Spinal cord (tissue), 4 donors: ENCODE measurements around the gene BBS7. TPM values are rescaled to one million over a fixed set of nuclear protein-coding genes. Genes with fewer than 3 reads are reported as not detected.

Experiments
- polyA plus RNA-seq, 2 donors: library from polyadenylated mRNA; unstranded; fragments of 120-200 nt; gene quantifications; one replicate each; pipeline ENCODE4 v1.2.1, GENCODE V29; 2013; ENCODE audit not compliant: insufficient read length in 2 of 2
- total RNA-seq, 2 donors: library from RNA; depleted of rRNA in 1 of 2; stranded (reverse); fragments of 120-200 nt in 1 of 2; fragments of >200 nt in 1 of 2; gene quantifications; one replicate each; pipeline versions ENCODE4 v1.2.3 to v1.2.4, GENCODE V29; 2013 to 2014

The BBS7 gene
- total and polyA plus RNA-seq, 4 donors: 24.9 to 48.0 (median 31.5) TPM

Other genes with a start within 250 kb of the BBS7 start
- 100 to 1,000 TPM; 217 to 348 TPM for gene ANXA5, start 173.5 kb downstream of the BBS7 start, total RNA-seq
- 100 to 1,000 TPM; 356 to 385 TPM for gene ANXA5, start 173.5 kb downstream of the BBS7 start, polyA plus RNA-seq
- 1 to 10 TPM in 1 of 2 donors, under 1 TPM in 1; 0.11 to 1.1 TPM for gene SMIM43, start 105.3 kb downstream of the BBS7 start, total RNA-seq
- gene SMIM43, start 105.3 kb downstream of the BBS7 start, polyA plus RNA-seq: under 1 TPM; 0.48 to 0.81 TPM
- 10 to 100 TPM; 27.4 to 31.4 TPM for gene EXOSC9, start 69.2 kb downstream of the BBS7 start, total RNA-seq
- gene EXOSC9, start 69.2 kb downstream of the BBS7 start, polyA plus RNA-seq: 10 to 100 TPM; 32.0 to 34.1 TPM
- 10 to 100 TPM; 16.4 to 17.4 TPM for gene CCNA2, start 46.6 kb downstream of the BBS7 start, total RNA-seq
- 10 to 100 TPM; 17.6 to 17.9 TPM for gene CCNA2, start 46.6 kb downstream of the BBS7 start, polyA plus RNA-seq
- gene TRPC3, start 81.6 kb upstream of the BBS7 start, total RNA-seq: 10 to 100 TPM in 1 of 2 donors, 1 to 10 TPM in 1; 4.8 to 16.1 TPM
- 10 to 100 TPM; 11.0 to 11.5 TPM for gene TRPC3, start 81.6 kb upstream of the BBS7 start, polyA plus RNA-seq